ENCODE results near the gene SLC16A2. TPM values are rescaled to one million over a fixed set of nuclear protein-coding genes. Genes with fewer than 3 reads are reported as not detected.
"Not testable (repeated sequence)": the region's sequence is repeated elsewhere in the genome, so short reads cannot be mapped to it uniquely, and the experiment has no call there.

SLC16A2 gene
- total RNA-seq, 1 experiment from 2014 or later = 13.5 TPM

GRCh38 chrX:74437530-74437929 lies 16.2 kb downstream of the SLC16A2 start:
- in situ Hi-C loops (cut with HindIII; ENCODE audit: low sequenced_read_pairs) = no loop called here

GRCh38 chrX:74438764-74439163 lies 17.5 kb downstream of the SLC16A2 start:
- in situ Hi-C loops (cut with HindIII; ENCODE audit: low sequenced_read_pairs) = no loop called here
- DNase-seq (ENCODE audit: low spot score) = no peak

More at GRCh38 chrX:74437530-74437929, 16.2 kb downstream of the SLC16A2 start:
- DNase-seq (ENCODE audit: low spot score) = no peak

- in situ Hi-C loops (cut with HindIII; ENCODE audit: low sequenced_read_pairs) = no loop called here
These were observed 23.8 kb downstream of the SLC16A2 start for GRCh38 chrX:74445099-74445498.

DNA sequence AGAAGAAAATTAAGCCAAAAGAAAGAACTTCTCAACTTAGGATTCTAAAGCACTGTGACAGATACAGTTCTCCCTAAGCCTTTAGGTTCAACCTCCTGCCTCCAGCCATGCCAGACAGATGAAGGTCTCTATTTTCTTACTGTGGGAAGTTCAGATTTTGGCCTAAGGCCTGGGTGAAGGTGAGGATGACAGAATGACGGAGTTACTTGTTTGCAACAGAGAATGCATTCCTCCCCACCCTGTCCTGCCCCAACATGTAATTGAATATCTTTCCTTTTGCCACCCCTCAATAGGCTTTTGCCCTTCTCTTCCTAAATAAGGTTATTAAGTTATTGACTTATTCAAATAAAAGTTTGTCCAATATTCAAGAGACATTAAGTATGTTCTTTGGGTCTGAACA lies 25.6 kb downstream of the SLC16A2 start:
- in situ Hi-C loops (cut with HindIII; ENCODE audit: low sequenced_read_pairs) = no loop called here
- DNase-seq (ENCODE audit: low spot score) = no peak

More at GRCh38 chrX:74445099-74445498, 23.8 kb downstream of the SLC16A2 start:
- no peak for DNase-seq (ENCODE audit: low spot score)

DNA sequence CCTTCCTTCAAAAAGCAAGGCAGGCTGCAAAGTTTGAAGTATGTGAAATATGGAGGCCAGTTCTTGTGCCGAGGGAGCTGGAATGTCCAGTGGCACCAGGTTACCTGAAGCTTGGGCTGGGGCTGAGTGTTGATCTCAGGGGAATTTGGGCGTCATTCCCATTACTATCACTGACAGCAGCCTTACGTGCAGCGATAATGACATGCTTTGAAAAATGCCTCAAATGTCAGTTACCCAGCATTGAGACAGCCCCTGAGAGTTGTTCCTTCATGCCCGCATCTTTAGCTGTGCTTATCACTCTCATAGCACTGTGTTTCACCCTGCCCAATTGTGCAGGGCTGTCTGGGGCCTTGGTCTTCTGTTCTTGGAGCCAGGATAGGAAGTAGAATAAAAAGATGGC lies 27.4 kb downstream of the SLC16A2 start:
- DNase-seq (ENCODE audit: low spot score) = no peak
- in situ Hi-C loops (cut with HindIII; ENCODE audit: low sequenced_read_pairs) = no loop called here

DNA sequence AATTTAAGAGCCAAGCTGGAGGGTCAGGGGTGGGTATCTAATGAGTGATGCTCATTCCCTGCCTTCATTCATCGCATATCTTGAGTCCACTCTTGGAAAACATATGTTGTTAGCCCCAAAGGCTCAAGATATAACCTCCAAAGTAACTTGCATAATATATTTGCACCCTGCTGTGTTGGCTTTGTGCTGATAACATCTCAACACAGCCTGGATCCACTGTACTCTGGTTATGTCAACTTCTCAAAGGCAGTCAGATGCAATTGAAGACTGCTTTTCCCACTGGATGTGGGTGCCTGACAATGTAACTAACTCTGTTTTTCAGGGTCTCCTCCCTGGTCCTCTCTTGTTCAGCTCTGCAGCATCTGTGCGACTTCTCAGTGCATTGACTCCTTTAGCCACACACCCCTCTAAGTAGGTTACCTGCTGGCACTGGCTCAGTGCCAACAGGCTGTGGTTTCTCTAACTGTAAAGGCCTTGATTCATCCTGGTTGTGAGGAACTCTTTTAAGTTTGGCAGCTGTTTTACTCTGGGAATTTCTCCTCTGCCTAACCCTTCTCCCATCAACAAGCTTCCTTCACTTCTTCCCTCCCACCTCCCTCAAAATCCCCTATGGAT lies 28.1 kb downstream of the SLC16A2 start:
- peak; percentile 16 for DNase-seq (ENCODE audit: low spot score)
- in situ Hi-C loops (cut with HindIII; ENCODE audit: low sequenced_read_pairs) = no loop called here

- in situ Hi-C loops (cut with HindIII; ENCODE audit: low sequenced_read_pairs) = no loop called here
These were observed 28.6 kb downstream of the SLC16A2 start for GRCh38 chrX:74449937-74450330.

GRCh38 chrX:74450803-74451449 lies 29.6 kb downstream of the SLC16A2 start:
- DNase-seq (ENCODE audit: low spot score) = no peak
- in situ Hi-C loops (cut with HindIII; ENCODE audit: low sequenced_read_pairs) = no loop called here

More at GRCh38 chrX:74449937-74450330, 28.6 kb downstream of the SLC16A2 start:
- no peak for DNase-seq (ENCODE audit: low spot score)

GRCh38 chrX:74451450-74452198 lies 30.3 kb downstream of the SLC16A2 start:
- in situ Hi-C loops (cut with HindIII; ENCODE audit: low sequenced_read_pairs) = no loop called here
- DNase-seq (ENCODE audit: low spot score) = no peak

- DNase-seq (ENCODE audit: low spot score) = no peak
- in situ Hi-C loops (cut with HindIII; ENCODE audit: low sequenced_read_pairs) = no loop called here
These were observed 30.8 kb downstream of the SLC16A2 start for GRCh38 chrX:74452199-74452481.

DNA sequence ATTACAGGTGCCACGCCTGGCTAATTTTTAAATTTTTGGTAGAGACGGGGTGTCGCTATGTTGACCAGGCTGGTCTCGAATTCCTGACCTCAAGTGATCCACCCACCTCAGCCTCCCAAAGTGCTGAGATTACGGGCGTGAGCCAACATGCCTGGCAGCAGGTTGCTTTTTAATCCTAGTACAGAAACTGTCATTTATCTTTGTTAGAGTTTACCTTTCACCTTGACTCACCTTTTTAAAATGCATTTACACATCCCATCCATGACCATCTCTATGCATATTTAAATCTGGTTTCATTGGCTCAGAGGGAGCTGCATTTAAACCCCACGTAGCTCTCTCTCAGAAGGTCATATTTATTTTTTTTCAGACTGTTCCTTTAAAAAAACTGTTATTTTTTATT lies 31.9 kb downstream of the SLC16A2 start:
- in situ Hi-C loops (cut with HindIII; ENCODE audit: low sequenced_read_pairs) = no loop called here
- DNase-seq (ENCODE audit: low spot score) = no peak

- in situ Hi-C loops (cut with HindIII; ENCODE audit: low sequenced_read_pairs); DNase-seq (ENCODE audit: low spot score): not testable (repeated sequence)
These were observed 32.9 kb downstream of the SLC16A2 start for GRCh38 chrX:74454233-74454632.

DNA sequence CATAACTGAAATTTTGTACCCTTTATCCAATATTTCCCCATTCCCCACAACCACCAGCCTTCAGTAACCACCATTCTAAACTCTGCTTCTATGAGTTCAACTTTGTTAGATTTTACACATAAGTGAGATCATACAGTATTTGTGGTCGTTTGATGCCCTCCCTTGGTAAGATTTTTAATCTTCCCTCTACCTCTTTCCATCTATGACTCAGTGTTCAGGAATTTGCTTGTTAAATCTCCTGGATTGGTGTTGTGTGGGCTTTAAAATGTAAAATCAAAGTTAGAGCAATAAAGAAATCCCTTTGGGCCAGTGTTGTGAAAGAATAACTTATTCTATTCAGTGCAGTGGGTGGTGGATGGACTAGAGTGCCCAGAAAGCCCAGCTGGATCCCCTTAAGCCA lies 37.4 kb downstream of the SLC16A2 start:
- no peak for DNase-seq (ENCODE audit: low spot score)
- in situ Hi-C loops (cut with HindIII; ENCODE audit: low sequenced_read_pairs) = no loop called here

- in situ Hi-C loops (cut with HindIII; ENCODE audit: low sequenced_read_pairs) = no loop called here
- peak; percentile 71 for DNase-seq (ENCODE audit: low spot score)
These were observed 40.1 kb downstream of the SLC16A2 start for GRCh38 chrX:74461384-74461783.

DNA sequence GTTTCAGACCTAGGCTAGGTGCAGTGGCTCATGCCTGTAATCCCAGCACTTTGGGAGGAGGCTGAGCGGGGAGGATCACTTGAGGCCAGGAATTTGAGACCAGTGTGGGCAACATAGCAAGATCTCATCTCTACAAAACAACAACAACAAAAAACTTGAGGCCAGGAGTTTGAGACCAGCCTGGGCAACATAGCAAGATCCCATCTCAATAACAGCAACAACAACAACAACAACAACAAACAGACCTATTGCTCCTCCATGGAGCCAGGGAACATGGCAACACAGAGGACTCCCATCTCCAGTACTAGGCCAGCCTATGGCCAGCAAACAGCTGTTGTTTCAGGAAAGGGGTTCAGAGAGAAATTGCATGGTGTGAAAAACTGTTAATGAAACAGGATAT lies 43.4 kb downstream of the SLC16A2 start:
- in situ Hi-C loops (cut with HindIII; ENCODE audit: low sequenced_read_pairs) = no loop called here
- no peak for DNase-seq (ENCODE audit: low spot score)

GRCh38 chrX:74465424-74465823 lies 44.1 kb downstream of the SLC16A2 start:
- DNase-seq (ENCODE audit: low spot score) = no peak
- in situ Hi-C loops (cut with HindIII; ENCODE audit: low sequenced_read_pairs) = no loop called here

DNA sequence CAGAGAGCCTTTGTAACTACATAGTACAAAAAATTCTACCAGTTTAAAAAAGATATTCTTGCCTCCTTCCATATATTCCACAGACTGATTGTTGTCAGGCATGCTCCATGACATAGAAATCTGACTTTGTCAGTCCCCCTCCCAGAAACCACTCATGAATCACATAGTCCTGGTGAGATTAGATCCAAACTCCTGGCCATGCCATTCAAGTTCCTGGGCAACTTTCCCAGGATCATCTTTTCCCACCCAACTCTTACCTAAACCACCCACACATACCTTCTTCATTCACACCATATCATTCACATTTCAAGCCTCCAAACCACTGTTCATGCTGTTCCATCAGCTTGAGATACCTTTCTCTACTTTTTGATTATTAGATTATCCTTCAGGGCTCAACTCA lies 46.4 kb downstream of the SLC16A2 start:
- in situ Hi-C loops (cut with HindIII; ENCODE audit: low sequenced_read_pairs) = no loop called here
- DNase-seq (ENCODE audit: low spot score) = no peak

GRCh38 chrX:74473116-74473515 lies 51.8 kb downstream of the SLC16A2 start:
- in situ Hi-C loops (cut with HindIII; ENCODE audit: low sequenced_read_pairs); DNase-seq (ENCODE audit: low spot score): not testable (repeated sequence)

DNA sequence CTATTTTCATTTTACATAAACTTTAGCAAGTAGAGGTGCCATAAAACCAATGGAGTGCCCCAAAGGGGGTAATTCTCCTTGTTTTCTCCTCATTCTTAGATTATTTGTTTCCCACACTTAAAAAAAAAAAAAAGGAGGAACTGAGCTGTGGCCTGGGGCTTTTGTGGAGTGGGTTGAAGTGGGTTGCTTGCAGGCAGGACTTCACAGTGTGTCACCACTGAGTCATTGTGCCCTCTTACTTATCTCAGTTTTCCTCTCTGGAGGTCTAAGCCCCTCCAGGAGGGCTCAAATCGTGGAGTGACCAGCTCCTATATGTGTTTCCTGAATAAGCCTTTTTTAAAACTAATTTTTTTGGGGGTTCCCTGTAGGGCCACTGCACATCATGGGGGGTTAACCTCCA lies 69.0 kb downstream of the SLC16A2 start:
- in situ Hi-C loops (cut with HindIII; ENCODE audit: low sequenced_read_pairs) = no loop called here

DNA sequence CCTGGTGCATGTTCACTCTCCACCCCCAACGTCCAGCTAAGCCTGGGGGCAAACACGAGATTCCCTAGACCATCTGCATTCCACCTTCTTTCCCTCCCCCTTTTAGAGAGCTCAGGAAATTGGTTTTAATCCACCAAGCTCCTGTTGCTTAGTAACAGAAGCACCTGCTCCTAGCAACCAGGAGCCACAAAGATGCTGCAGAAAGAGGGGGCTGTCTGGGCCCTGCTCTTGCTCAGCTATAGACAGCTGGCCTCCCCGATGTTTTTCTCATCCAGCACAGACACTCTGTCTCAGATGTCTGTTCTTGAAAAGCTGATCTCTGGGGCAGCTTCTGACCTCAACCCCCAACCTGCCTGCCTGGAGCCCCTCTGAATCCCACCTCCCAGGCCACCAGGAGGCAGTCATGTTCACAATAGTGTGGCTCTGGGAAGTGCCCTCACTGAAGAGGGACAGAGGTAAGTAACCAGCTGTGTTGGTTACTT lies 71.5 kb downstream of the SLC16A2 start:
- in situ Hi-C loops (cut with HindIII; ENCODE audit: low sequenced_read_pairs) = no loop called here
- no peak for DNase-seq (ENCODE audit: low spot score)

More for the DNA sequence above, 69.0 kb downstream of the SLC16A2 start:
- no peak for DNase-seq (ENCODE audit: low spot score)

Measured in G401 (cell line).